Esophagus squamous epithelium (tissue), 4 donors: ENCODE data around the gene NADK2.

Source experiments
- CTCF ChIP-seq, 6 experiments: fragments of 450-650 bp in 4 of 6; fragments of 200-600 bp in 2 of 6; sonication (generic) in 2 of 6; IDR thresholded peaks; one replicate each; pipeline ENCODE4 v1.5.1; 2016 to 2019; ENCODE audit warnings: antibody characterized with exemption in 6 of 6, mild to moderate bottlenecking in 4 of 6, moderate library complexity in 4 of 6
- POLR2A ChIP-seq, 4 donors: fragments of 450-650 bp; IDR thresholded peaks; one replicate each; pipeline ENCODE4 v1.6.1; 2017; ENCODE audit warnings: antibody characterized with exemption in 4 of 4, mild to moderate bottlenecking in 4 of 4, moderate library complexity in 3 of 4

- TF ChIP-seq CTCF (IDR thresholded peaks at IDR 0.05) (no peak), POLR2A (IDR thresholded peaks at IDR 0.05) (no peak)
Observed at GRCh38 chr5:36269478-36269877, 27.8 kb upstream of the NADK2 start.
